Measurements from ENCODE around the gene PLXNA4. TPM values are rescaled to one million over a fixed set of nuclear protein-coding genes. Genes with fewer than 3 reads are reported as not detected.

The PLXNA4 gene
- total and polyA plus RNA-seq, 8 donors = 1.9 to 6.6 (median 3.4) TPM

GRCh38 chr7:132564849-132565248 lies 11.4 kb downstream of the PLXNA4 start:
- no peak for TF ChIP-seq CTCF (IDR thresholded peaks at IDR 0.05)
- no peak overlapping the region for H3K4me3 ChIP-seq
- DNase-seq (no peak), ATAC-seq (no peak)
- H3K27me3 ChIP-seq = peaks cover 0 to 42% of the 10 kb centered on the region in 2 donors
- intact Hi-C loops (cut with DNase I) = no loop called here
- no peaks in the 10 kb centered on the region for H3K4me1 ChIP-seq
- no peak overlapping the region for H3K27ac ChIP-seq
- no peaks in the 10 kb centered on the region for H3K9me3 ChIP-seq
- H3K36me3 ChIP-seq = no peaks in the 10 kb centered on the region

GRCh38 chr7:132564090-132564489 lies 12.2 kb downstream of the PLXNA4 start:
- no peaks in the 10 kb centered on the region for H3K9me3 ChIP-seq
- H3K4me1 ChIP-seq = no peaks in the 10 kb centered on the region
- no peak for TF ChIP-seq CTCF (IDR thresholded peaks at IDR 0.05)
- intact Hi-C loops (cut with DNase I) = no loop called here
- no peaks in the 10 kb centered on the region for H3K36me3 ChIP-seq
- no peak overlapping the region for H3K4me3 ChIP-seq
- H3K27ac ChIP-seq = no peak overlapping the region
- ATAC-seq (no peak), DNase-seq (no peak)
- H3K27me3 ChIP-seq = peaks cover 0 to 37% of the 10 kb centered on the region in 2 donors

GRCh38 chr7:132562690-132563089 lies 13.6 kb downstream of the PLXNA4 start:
- DNase-seq (no peak), ATAC-seq (no peak)
- Histone ChIP-seq H3K9me3 (no peaks in the 10 kb centered on the region), H3K4me1 (no peaks in the 10 kb centered on the region), H3K27me3 (peaks cover 0 to 23% of the 10 kb centered on the region in 2 donors), H3K4me3 (no peak overlapping the region), H3K27ac (no peak overlapping the region), H3K36me3 (no peaks in the 10 kb centered on the region)
- intact Hi-C loops (cut with DNase I) = no loop called here
- TF ChIP-seq CTCF (IDR thresholded peaks at IDR 0.05) = no peak

- DNase-seq (no peak), ATAC-seq (no peak)
- Histone ChIP-seq H3K4me3 (no peak overlapping the region), H3K36me3 (no peaks in the 10 kb centered on the region), H3K9me3 (no peaks in the 10 kb centered on the region), H3K27ac (no peak overlapping the region), H3K27me3 (peaks cover 0 to 15% of the 10 kb centered on the region in 2 donors), H3K4me1 (no peaks in the 10 kb centered on the region)
- intact Hi-C loops (cut with DNase I) = no loop called here
- TF ChIP-seq CTCF (IDR thresholded peaks at IDR 0.05) = no peak
These were observed 14.5 kb downstream of the PLXNA4 start for GRCh38 chr7:132561763-132562162.

- Histone ChIP-seq H3K27ac (no peak overlapping the region), H3K27me3 (peaks cover 0 to 9% of the 10 kb centered on the region in 2 donors), H3K36me3 (no peaks in the 10 kb centered on the region), H3K4me1 (no peaks in the 10 kb centered on the region), H3K4me3 (no peak overlapping the region), H3K9me3 (no peaks in the 10 kb centered on the region)
- intact Hi-C loops (cut with DNase I) = no loop called here
- ATAC-seq = no peak
- no peak for DNase-seq
- no peak for TF ChIP-seq CTCF (IDR thresholded peaks at IDR 0.05)
These were observed 15.3 kb downstream of the PLXNA4 start for GRCh38 chr7:132560825-132561529.
